DMS114 treated with DMSO at 0.1 percent for 48 hours (cell line): ENCODE results near the gene BAG3.

ENCODE experiments used
- DNase-seq: peaks from one replicate; lab custom pipeline; 2025; ENCODE audit not compliant: unreplicated experiment; lab: John Stamatoyannopoulos, UW

BAG3 gene

GRCh38 chr10:119725828-119726675, 74.9 kb downstream of the BAG3 start, which contains the start of gene INPP5F:
TSS of gene INPP5F (plus strand) at chr10:119726050. CDS start at chr10:119726263, 213 bp downstream.
- DNase-seq = peak; percentile 98

- DNase-seq = no peak
These were observed 75.6 kb downstream of the BAG3 start for GRCh38 chr10:119726676-119727261.
